Trophoblast cell (in vitro differentiated cells and primary cell): ENCODE data around the gene SFXN3.

Source experiments
- DNase-seq, 2 donors: peaks; one replicate each; pipeline ENCODE4 v3.0.0-alpha.2; 2016
- H2AFZ ChIP-seq: 2 replicates; pipeline ENCODE4 v1.6.1; 2013; ENCODE audit warnings: low read length, moderate library complexity, mild to moderate bottlenecking; ENCODE audit not compliant: insufficient read depth, poor library complexity
- H2AK5ac ChIP-seq: 2 replicates; pipeline ENCODE4 v1.6.1; 2013; ENCODE audit warnings: mild to moderate bottlenecking, low read length
- H2BK120ac ChIP-seq: 2 replicates; pipeline ENCODE4 v1.6.1; 2013; ENCODE audit warnings: low read length, mild to moderate bottlenecking, moderate library complexity; ENCODE audit not compliant: insufficient read depth, poor library complexity
- H2BK12ac ChIP-seq: 2 replicates; pipeline ENCODE4 v1.6.1; 2013; ENCODE audit warnings: mild to moderate bottlenecking, low read length, moderate library complexity
- H2BK5ac ChIP-seq: 2 replicates; pipeline ENCODE4 v1.6.1; 2013; ENCODE audit warnings: low read length, low read depth, moderate library complexity, mild to moderate bottlenecking; ENCODE audit not compliant: poor library complexity
- H3K14ac ChIP-seq: 2 replicates; pipeline ENCODE4 v1.6.1; 2013; ENCODE audit warnings: mild to moderate bottlenecking, low read length
- H3K18ac ChIP-seq: 2 replicates; pipeline ENCODE4 v1.6.1; 2013; ENCODE audit warnings: mild to moderate bottlenecking, low read length
- H3K23ac ChIP-seq: 2 replicates; pipeline ENCODE4 v1.6.1; 2013; ENCODE audit warnings: low read length
- H3K27ac ChIP-seq: 2 replicates; pipeline ENCODE4 v1.5.1; 2013; ENCODE audit warnings: low read depth, mild to moderate bottlenecking, inconsistent platforms, low read length, moderate library complexity
- H3K27me3 ChIP-seq: 2 replicates; pipeline ENCODE4 v1.6.1; 2013; ENCODE audit warnings: inconsistent platforms, mild to moderate bottlenecking, low read length, moderate library complexity; ENCODE audit not compliant: insufficient read depth
- H3K36me3 ChIP-seq, 2 experiments: 1 replicate in 1 of 2; 2 replicates in 1 of 2; pipeline ENCODE4 v1.6.1; 2013; ENCODE audit warnings: low read length in 2 of 2, mild to moderate bottlenecking in 2 of 2, moderate library complexity in 1 of 2; ENCODE audit not compliant: insufficient read depth in 2 of 2, control insufficient read depth in 1 of 2
- H3K4ac ChIP-seq: 2 replicates; pipeline ENCODE4 v1.6.1; 2013; ENCODE audit warnings: low read depth, mild to moderate bottlenecking, low read length, moderate library complexity
- H3K4me1 ChIP-seq, 2 experiments: 1 replicate in 1 of 2; 2 replicates in 1 of 2; pipeline ENCODE4 v1.6.1; 2013; ENCODE audit warnings: low read length in 2 of 2, mild to moderate bottlenecking in 2 of 2, moderate library complexity in 1 of 2; ENCODE audit not compliant: insufficient read depth in 2 of 2, control insufficient read depth in 1 of 2
- H3K4me2 ChIP-seq: 2 replicates; pipeline ENCODE4 v1.6.1; 2013; ENCODE audit warnings: inconsistent platforms, mild to moderate bottlenecking, low read length, moderate library complexity
- H3K4me3 ChIP-seq: 2 replicates; pipeline ENCODE4 v1.5.1; 2013; ENCODE audit warnings: mild to moderate bottlenecking, low read depth, low read length, inconsistent platforms
- H3K79me1 ChIP-seq: one replicate; pipeline ENCODE4 v1.6.1; 2013; ENCODE audit warnings: low read length
- H3K79me2 ChIP-seq: 2 replicates; pipeline ENCODE4 v1.6.1; 2013; ENCODE audit warnings: low read length, mild to moderate bottlenecking; ENCODE audit not compliant: control insufficient read depth, insufficient read depth, poor library complexity
- H3K9ac ChIP-seq: 2 replicates; pipeline ENCODE4 v1.6.1; 2013; ENCODE audit warnings: mild to moderate bottlenecking, low read length
- H3K9me3 ChIP-seq: 2 replicates; pipeline ENCODE4 v1.6.1; 2013; ENCODE audit warnings: low read depth, mild to moderate bottlenecking, control low read depth, inconsistent platforms, low read length; ENCODE audit not compliant: insufficient read depth
- H4K12ac ChIP-seq: 2 replicates; pipeline ENCODE4 v1.6.1; 2013; ENCODE audit warnings: low read depth, mild to moderate bottlenecking, low read length, moderate library complexity
- H4K8ac ChIP-seq: 2 replicates; pipeline ENCODE4 v1.6.1; 2013; ENCODE audit warnings: low read depth, mild to moderate bottlenecking, low read length, moderate library complexity
- H4K91ac ChIP-seq: one replicate; pipeline ENCODE4 v1.6.1; 2013; ENCODE audit warnings: low read depth, mild to moderate bottlenecking, low read length, moderate library complexity
- WGBS: extraction: QIAGEN DNeasy Blood & Tissue Kit; methylation state at CpG from one replicate; pipeline ENCODE4 v1.1.7; 2013; ENCODE audit warnings: missing lambda C conversion rate; ENCODE audit not compliant: insufficient read length, insufficient coverage; ENCODE audit errors: extremely low coverage; 5-methylcytosine and 5-hydroxymethylcytosine counted together

The SFXN3 gene

DNA sequence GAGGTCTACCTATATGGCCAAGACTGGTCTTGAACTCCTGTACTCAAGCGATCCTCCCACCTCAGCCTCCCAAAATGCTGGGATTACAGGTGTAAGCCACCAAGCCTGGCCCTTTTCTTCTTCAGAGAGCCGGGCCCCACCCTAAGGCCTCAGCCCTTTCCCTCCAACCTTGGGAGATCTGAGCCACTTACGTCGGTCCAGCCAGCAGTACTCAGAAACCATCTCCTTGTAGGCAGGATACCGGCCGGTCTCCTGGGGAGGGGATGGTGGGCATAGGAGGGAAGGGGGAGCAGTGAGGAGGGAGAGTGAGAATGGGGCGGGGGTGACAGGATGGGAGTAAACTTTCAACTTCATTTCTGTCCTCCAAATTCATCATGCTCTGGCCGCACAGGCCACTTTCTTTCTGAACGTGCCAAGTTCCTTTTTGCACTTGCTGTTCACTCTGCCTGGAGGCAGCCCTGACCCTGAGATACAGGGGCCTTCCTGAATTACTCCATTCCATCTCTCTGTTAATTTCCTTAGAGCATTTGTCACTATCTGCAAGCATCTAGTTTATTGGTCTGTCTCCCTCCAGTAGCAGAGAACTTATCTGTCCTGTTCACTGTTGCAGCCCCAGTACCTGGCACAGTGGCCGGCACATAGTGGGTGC, 10.5 kb upstream of the SFXN3 start:
- Histone ChIP-seq H3K27ac (no peak overlapping the region), H3K4ac (no peak overlapping the region), H3K9ac (no peak overlapping the region), H3K18ac (no peak overlapping the region), H4K8ac (no peak overlapping the region), H3K4me3 (no peak overlapping the region), H2BK5ac (no peak overlapping the region), H2BK12ac (no peak overlapping the region), H3K23ac (no peak overlapping the region), H2BK120ac (no peak overlapping the region), H4K12ac (no peak overlapping the region), H3K9me3 (peaks cover 2% of the 10 kb centered on the region), H2AFZ (no peak overlapping the region), H4K91ac (no peak overlapping the region), H3K4me1 (peaks cover 7 to 13% of the 10 kb centered on the region in 2 experiments), H3K36me3 (no peaks in the 10 kb centered on the region), H3K14ac (no peak overlapping the region), H3K4me2 (no peak overlapping the region), H3K79me1 (no peaks in the 10 kb centered on the region), H3K79me2 (no peaks in the 10 kb centered on the region), H2AK5ac (no peak overlapping the region), H3K27me3 (peaks cover 9% of the 10 kb centered on the region)
- peak in 1 of 2 donors; percentile 22 for DNase-seq
- WGBS: no CpG with 5 or more reads among the region's 10 CpGs

DNA sequence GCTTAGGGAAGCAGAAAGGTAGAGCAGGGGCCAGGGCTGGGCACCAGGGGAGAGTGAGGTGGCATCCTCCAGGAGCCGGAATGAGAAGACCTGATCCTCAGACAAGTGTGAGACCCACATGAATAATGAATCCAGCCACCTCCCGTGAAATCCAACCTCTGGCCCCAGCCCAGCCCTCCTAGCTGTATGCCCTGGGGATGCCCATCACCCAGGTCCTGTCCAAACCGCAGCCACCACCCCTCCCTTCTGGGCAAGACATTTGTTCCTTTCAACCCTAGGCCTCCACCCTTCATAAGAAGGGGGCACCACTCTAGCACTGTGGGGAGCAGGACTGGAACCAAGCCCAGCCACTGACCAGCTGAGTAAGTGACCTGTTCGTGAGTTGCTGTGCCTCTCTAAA, 9.8 kb upstream of the SFXN3 start:
- no peak overlapping the region for H4K8ac ChIP-seq

DNA sequence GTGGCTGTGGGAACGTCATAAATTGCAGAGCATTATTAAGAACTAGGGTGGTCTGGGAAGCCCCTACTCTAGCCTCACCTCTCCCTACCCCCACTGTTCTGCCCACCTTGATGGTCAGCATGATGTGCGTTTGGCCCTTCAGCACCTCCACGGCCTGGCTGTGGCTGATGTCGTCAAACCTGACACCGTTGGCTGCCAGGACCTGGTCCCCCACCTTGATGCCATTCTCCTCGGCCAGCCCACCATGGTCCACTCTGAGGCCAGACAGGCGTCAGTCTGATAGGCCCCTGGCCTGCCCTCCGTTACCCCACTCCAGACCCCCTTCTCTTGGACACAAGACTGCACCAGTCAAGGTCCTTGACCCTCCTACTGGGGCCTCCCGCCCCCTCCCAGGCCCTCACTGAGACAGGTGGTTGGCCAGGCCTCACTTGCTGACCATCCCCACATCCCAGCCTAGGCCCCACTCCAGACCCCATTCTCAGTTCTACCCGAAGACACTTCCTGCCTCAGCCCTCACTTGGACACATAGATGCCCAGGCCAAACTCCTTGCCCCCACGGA, 9.3 kb upstream of the SFXN3 start:
- DNase-seq: no peak
- no peak overlapping the region for H2BK12ac ChIP-seq
- no peak overlapping the region for H2AFZ ChIP-seq
- H3K27ac ChIP-seq: no peak overlapping the region
- H3K27me3 ChIP-seq: peaks cover 7% of the 10 kb centered on the region
- no peak overlapping the region for H2BK120ac ChIP-seq
- H3K4ac ChIP-seq: no peak overlapping the region
- H3K4me1 ChIP-seq: peaks cover 7 to 13% of the 10 kb centered on the region in 2 experiments
- no peak overlapping the region for H3K4me3 ChIP-seq
- peaks cover 2% of the 10 kb centered on the region for H3K9me3 ChIP-seq
- H3K79me1 ChIP-seq: no peaks in the 10 kb centered on the region
- H3K23ac ChIP-seq: no peak overlapping the region
- H3K79me2 ChIP-seq: no peaks in the 10 kb centered on the region
- H3K9ac ChIP-seq: no peak overlapping the region
- no peak overlapping the region for H2BK5ac ChIP-seq
- no peak overlapping the region for H2AK5ac ChIP-seq
- WGBS: no CpG with 5 or more reads among the region's 11 CpGs
- H4K12ac ChIP-seq: no peak overlapping the region
- H3K36me3 ChIP-seq: no peaks in the 10 kb centered on the region
- H3K18ac ChIP-seq: no peak overlapping the region
- H4K91ac ChIP-seq: no peak overlapping the region
- no peak overlapping the region for H4K8ac ChIP-seq
- H3K14ac ChIP-seq: no peak overlapping the region
- H3K4me2 ChIP-seq: no peak overlapping the region

More for the DNA sequence above, 9.8 kb upstream of the SFXN3 start:
- Histone ChIP-seq H3K9ac (no peak overlapping the region), H3K4ac (no peak overlapping the region), H2BK12ac (no peak overlapping the region), H3K79me2 (no peaks in the 10 kb centered on the region), H3K18ac (no peak overlapping the region), H3K14ac (no peak overlapping the region), H3K9me3 (peaks cover 2% of the 10 kb centered on the region), H3K4me2 (no peak overlapping the region), H2AFZ (no peak overlapping the region), H2BK5ac (no peak overlapping the region), H3K4me3 (no peak overlapping the region), H3K4me1 (peaks cover 7 to 13% of the 10 kb centered on the region in 2 experiments), H4K91ac (no peak overlapping the region), H3K36me3 (no peaks in the 10 kb centered on the region), H4K12ac (no peak overlapping the region), H3K79me1 (no peaks in the 10 kb centered on the region), H3K27ac (no peak overlapping the region), H2BK120ac (no peak overlapping the region), H2AK5ac (no peak overlapping the region), H3K27me3 (peaks cover 9% of the 10 kb centered on the region), H3K23ac (no peak overlapping the region)
- WGBS: no CpG with 5 or more reads among the region's 4 CpGs
- DNase-seq: no peak

DNA sequence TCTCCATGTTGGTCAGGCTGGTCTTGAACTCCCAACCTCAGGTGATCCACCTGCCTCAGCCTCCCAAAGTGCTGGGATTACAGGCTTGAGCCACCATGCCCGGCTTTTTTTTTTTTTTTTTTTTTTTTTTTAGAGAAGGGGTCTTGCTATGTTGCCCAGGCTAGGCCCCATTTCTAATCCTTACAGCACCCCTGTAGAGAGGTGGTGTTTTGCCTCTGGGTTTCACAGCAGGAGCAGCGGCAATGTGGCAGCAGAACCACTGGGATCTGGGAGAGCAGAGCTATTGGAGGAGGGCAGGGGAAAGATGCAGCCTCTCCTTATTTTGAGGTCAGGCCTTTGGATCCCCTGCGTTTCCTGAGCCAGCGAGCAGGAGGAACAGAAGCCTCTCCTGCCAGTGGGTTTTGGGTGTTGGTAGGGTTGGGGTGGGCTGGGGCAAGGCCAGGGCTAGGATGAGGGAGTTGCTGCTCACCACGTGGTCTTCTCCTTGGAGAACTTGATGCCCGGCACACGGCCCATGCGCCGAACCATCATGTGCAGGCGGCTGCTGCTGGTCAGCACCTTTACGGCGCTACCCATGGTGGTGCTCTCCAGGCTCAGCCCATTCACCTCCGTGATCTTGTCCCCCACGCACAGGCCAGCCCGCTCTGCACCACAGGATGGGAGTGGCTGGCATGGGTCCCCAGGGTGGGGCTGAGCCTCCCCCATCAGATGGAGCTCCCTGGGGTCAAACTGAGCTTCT, 7.9 kb upstream of the SFXN3 start:
- H4K12ac ChIP-seq: no peak overlapping the region
- no peak overlapping the region for H2BK5ac ChIP-seq
- H3K27me3 ChIP-seq: no peaks in the 10 kb centered on the region
- H3K18ac ChIP-seq: no peak overlapping the region
- no peaks in the 10 kb centered on the region for H3K79me2 ChIP-seq
- no CpG with 5 or more reads among the region's 15 CpGs for WGBS
- H4K91ac ChIP-seq: no peak overlapping the region
- no peaks in the 10 kb centered on the region for H3K36me3 ChIP-seq
- no peak overlapping the region for H3K4ac ChIP-seq
- no peak overlapping the region for H3K23ac ChIP-seq
- no peak overlapping the region for H3K9ac ChIP-seq
- H3K4me1 ChIP-seq: peaks cover 6 to 12% of the 10 kb centered on the region in 2 experiments
- no peak overlapping the region for H2BK12ac ChIP-seq
- no peak overlapping the region for H3K4me3 ChIP-seq
- no peak for DNase-seq
- H3K27ac ChIP-seq: no peak overlapping the region
- no peak overlapping the region for H2BK120ac ChIP-seq
- H3K79me1 ChIP-seq: no peaks in the 10 kb centered on the region
- no peak overlapping the region for H3K14ac ChIP-seq
- no peak overlapping the region for H3K4me2 ChIP-seq
- no peak overlapping the region for H2AK5ac ChIP-seq
- H2AFZ ChIP-seq: no peak overlapping the region
- H4K8ac ChIP-seq: no peak overlapping the region
- peaks cover 2% of the 10 kb centered on the region for H3K9me3 ChIP-seq
